ENCODE results near the gene CD300H.

The CD300H gene

DNA sequence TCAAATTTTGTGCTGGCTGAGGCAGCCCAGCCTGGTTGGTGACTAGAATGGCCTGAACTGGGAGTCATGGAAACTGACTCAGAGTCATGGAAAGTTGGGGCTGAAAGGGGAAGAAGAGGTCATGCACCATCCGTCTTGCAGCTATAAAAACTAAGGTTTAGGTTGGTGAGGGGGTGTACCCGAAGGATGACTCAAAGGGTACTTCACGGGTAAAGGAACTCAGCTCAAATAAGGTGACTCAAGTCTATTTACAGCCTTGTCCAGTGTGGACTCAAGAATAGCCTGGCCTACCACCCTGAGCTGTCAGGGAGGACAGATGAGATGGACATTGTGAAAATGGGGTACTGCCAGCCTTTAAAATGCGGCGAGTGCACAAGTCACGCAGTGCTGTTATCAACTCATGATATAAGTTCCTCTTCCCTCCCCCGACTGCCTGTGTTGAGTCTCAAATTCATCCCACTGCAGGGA, 54.7 kb downstream of the CD300H start:
- in situ Hi-C loops (cut with HindIII; ENCODE audit: low sequenced_read_pairs), result no loop called here
- no peak overlapping the region for H3K4me3 ChIP-seq (ENCODE audit: low read depth, low read length)
- no peak for TF ChIP-seq CTCF (IDR thresholded peaks at IDR 0.05; ENCODE audit: low read depth, low read length, missing control alignments)
- DNase-seq (ENCODE audit: low read depth), result no peak

GRCh38 chr17:74512036-74512435, 55.3 kb downstream of the CD300H start:
- in situ Hi-C loops (cut with HindIII; ENCODE audit: low sequenced_read_pairs), result no loop called here
- TF ChIP-seq CTCF (IDR thresholded peaks at IDR 0.05; ENCODE audit: low read depth, low read length, missing control alignments), result no peak
- no peak overlapping the region for H3K4me3 ChIP-seq (ENCODE audit: low read depth, low read length)
- no peak for DNase-seq (ENCODE audit: low read depth)
